Stimulated activated CD4-positive, alpha-beta T cell treated with anti-CD3 and anti-CD28 coated beads, Interleukin-15, amount 100 ng/mL, for 24 hours (primary cell): ENCODE results near the gene HTRA3.

Experiments
- DNase-seq: peaks from one replicate; pipeline ENCODE4 v3.0.0-alpha.2; 2020

The HTRA3 gene

DNA sequence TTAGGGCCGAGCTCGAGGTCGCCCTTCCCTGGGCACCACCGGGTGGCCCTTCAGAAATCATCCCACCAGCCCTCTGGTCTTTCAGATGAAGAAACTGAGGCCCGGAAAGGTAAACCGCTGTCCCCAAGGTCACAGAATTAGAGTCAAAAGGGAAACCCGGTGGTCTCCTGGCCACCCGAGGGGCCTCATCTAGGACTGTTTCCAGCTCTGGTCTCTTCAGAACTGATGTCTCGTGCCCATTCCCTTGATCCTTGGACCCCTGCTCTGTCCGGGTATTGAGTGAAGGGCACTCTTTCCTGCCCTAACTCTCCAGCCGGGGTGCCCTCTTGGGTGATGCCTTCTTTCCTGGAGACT is 841 bp downstream of the HTRA3 start:
- no peak for DNase-seq

DNA sequence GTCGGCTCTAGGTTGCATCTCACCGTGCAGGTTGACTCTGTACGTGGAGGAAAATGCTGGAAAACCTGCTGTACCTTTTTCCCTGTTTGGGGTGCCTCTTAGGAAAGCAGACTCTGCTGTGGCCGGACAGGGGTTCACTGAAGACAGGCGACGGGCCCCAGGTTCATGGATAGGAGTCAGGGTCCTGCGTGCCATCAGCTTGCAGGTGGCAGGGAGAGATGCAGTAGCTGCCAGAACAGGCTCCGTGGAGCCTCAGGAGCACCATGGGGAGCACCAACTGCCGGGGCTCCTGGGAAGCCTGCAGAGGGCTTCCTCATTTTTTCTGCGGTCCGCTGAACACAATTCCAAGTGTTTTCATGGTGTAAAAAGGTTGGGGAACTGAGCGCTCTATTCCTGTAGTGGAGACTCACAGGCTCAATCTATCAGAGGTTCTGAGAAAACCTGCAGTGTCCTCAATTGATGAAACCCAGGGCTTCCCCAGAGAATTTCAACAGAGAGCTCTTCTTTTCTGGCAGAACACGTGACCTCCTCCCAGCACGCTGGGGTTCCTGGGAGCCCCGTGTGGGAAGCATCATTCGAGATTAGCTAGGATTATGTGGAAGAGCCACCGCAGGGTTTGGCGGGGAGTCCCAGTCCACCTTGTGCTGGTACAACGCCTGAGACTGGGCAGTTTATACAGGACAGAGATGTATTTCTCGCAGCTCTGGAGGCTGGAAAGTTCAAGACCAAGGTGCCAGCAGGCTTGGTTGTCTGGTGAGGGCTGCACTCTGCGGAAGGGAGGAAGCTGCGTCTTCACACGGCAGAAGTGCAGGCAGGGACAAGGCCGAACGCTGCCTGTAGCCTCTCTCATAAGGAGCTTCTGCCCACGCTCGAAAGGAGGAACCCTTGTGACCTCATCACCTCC is 1.6 kb downstream of the HTRA3 start:
- DNase-seq: no peak

DNA sequence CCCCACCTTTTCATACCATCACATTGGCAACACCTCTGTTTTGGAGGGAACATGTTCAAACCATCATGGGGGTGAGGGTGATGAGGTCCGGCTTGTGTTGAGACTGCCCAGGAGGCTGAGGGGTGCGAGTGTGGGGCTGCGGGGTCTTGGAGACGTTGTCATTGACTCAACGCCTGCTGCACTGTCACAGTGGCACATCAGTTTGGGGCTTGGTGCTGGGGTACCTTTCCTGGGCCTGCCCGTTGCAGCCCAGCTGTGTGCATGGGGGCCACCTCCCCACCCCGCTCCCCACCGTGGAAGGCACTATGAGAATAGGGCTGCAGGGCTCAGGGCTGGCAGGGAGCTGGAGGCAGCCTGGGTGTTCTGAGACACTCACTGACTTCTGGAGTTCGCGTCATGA is 2.3 kb downstream of the HTRA3 start:
- DNase-seq: no peak

DNA sequence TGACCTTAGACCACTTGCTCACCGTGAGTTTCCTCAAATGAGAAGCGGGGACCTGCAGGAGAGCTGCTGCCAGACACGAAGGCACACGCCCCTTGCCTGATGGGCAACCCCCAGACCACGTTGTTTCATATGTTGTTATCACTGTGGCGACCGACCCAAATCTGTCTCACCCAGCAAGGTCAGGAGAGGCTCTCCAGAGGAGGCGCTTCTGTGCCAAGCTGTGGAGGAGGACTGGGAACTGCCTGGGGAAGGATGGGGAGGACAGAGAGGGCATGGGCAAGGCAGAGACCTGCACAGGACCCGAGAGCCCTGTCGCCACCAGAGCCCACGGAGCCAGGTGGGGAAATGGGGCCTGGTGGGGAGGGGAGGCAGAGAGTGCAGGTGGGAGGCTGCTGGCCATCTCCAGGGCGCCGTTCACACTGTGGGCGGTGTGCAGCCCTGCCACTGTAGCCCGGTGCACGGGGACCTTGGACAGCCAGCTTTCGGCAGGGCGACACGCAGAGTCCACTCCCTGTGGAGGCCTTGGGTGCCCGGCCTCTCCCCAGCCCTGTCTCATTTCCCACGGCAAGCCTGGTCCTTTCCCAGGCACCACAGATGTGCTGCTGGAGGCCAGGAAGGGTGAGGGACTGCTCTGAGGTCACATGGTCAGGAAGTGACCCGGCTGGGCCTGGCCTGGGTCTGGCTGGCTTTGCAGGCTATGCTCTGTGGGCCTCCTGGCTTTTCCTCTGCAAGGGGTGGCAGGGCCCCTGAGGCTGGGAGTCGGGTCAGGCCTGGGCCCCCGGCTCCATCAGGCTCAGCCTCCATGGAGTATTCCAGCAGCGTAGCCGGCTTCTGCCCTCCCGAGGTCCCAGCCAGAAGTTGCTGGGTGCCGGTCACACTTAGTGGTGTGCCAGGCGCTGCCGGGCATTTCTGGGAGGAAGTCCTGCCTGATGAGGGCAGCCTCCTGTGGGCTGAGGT is 3.2 kb downstream of the HTRA3 start:
- DNase-seq: no peak

DNA sequence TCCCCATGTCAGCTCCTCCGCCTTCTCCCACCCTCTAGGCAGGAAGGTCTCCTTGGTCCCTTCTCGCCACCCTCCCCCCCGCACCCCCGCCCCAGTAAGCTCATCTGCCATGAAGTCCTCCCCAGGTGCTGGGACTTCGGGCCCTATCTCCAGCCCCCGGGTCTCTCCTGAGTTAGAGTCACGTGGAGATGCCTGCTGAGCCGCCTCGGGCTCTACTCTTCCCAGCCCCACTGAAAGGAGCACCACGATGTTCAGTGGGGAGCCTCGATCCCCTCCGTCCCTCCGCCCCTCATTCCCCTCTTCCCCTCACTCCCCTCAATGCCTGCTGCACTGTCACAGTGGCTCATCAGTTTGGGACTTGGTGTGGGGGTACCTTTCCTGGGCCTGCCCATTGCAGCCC is 3.9 kb downstream of the HTRA3 start:
- DNase-seq: no peak

DNA sequence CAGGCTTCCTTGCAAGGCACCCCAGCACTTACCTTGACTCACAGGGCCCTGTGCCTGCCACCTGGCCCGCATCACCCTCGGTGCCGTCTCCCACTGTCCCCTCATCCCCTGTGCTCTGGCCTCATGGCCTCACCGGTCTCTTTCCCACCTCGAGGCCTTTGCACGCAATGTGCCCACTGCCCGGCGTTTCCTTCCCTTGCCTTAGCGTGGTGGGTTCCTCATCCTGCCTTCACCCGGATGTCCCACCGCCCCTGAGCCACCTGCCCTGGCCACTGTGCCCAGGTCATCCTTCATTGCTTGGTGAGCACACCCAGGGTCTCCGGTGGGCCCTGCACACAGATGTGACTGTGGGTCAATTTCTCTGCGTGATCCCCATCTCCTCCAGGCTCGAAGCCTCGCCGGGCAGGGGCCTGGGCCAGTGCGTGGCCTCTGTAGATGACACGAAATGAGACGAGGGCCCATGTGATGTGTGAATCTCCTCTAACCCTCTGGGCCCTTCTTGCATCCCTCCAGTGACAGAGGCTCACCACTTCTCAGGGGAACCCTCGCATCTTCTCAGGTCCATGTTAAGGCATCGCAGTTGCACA is 4.6 kb downstream of the HTRA3 start:
- no peak for DNase-seq

DNA sequence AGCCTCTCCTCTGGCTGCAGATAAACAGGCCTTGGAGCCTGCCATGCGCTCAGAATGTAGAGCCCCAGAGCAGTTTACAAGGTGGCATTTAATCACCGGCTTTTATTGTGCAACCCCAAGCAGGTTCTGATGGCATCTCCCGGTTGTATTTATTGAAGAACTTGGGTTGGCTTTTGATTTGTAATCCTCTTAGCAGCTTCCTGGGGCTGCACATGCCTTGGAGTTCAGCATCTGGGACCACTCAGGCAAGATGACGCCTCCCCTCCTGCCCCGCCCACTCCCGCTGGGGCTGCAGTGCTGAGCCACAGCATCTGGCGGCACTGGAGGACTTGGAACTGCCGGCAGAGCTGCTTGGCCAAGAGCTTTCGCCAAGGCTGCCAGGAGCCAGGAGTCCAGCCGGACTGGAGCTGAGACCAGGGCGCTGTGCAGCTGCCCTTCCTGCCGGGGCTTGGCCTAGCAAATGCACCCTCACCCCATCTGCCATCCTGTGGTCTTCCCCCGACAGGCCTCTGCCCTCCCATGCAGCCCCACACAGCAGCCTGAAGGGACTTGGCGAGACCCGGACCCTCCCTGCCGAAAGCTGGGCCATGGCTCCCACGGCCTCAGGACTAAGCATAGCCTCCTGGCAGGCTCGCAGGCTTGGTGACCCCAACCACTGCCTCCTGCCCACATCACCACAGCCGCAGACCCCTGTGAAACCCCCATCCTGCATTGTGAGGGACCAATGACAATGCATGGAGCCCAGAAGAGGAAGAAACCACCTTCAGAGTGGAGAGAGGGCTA is 5.4 kb downstream of the HTRA3 start:
- no peak for DNase-seq

DNA sequence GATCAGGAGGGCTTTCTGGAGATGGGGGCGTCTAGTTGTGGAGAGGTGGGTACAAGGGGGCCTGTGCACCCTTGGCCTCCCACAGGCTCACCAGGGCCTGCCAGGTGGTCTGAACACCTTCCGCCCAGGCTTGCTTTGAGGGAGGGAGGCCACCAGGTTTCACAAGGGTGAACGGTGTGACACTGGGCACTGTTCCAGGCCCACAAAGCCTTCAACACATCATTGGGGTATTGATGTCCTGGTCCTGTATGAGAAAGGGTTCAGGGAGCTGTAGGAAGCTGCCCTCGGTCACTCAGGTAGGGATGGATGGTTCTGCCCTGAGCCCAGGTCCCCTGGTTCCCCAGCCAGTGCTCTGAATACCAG is 6.0 kb downstream of the HTRA3 start:
- no peak for DNase-seq

DNA sequence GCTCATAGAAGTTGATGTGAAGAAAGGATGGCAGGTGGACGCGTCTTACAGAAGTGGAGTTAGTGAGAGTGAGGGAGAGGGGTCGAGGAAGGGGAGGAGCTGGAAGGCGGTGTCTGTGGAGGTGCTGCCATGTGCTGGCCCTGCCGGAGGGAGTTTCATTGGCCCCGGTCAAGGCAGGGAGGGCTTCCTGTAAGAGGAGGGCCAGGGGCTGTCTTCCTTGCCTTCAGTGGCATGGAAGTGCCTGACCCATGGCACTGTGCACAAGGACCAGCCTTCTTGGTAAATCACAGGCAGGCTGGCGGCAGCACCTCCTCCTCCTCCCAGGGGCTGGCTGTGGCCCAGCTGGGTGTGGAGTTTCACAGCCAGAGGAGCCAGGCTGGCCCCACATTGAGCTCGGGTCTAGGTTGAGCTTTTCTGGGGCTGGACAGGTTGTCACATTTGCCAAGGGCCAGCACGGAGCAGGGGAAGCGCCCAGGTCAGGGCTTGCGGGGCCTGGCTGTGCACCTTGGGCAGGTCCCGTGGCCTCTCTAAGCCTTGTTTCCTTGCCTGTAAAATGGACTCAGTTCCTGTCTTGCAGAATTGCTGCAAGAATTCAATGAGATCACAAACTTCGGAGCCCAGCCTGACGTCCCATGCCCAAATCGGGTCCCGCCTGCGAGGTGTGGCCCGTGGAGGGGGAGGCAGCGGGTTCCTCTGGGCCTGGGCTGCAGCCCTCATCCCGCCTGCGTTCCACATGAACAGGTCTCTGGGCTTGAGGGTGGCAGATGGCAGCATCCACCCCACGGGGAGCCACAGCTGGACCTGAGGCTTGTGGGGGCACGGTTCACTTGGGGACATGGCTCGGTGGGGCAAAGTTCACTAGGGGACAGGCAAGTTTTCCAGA is 7.0 kb downstream of the HTRA3 start:
- DNase-seq: no peak

DNA sequence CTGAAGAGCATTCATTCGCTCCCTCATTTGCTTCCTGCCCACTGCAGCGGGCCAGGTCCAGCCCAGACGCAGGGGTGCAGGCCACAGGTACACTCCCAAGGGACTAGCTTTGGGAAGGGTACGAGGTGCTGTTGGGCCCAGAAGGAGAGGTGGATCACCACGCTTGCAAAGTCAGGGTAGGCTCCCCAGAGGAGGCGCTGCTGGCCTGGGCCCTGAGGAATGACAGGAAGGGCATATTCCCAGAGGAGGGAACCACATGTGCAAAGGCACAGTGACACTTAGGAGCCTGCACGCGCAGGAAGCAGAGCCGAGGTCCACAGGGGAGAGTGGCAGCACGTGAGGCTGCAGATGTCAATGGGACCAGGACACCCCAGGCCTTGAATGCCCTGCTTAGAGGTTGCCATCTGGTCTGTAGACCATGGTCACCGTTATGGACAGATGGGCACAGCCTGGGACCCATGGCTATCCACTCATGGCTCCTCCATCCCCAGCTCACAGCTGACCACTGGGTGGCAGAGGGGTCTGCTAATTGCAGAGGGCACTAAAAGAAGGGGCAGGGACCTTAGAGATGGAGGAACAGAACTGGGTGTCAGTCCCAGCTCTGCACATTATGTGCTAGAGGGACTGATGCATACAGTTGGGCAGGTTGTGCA is 7.9 kb downstream of the HTRA3 start:
- DNase-seq: no peak

DNA sequence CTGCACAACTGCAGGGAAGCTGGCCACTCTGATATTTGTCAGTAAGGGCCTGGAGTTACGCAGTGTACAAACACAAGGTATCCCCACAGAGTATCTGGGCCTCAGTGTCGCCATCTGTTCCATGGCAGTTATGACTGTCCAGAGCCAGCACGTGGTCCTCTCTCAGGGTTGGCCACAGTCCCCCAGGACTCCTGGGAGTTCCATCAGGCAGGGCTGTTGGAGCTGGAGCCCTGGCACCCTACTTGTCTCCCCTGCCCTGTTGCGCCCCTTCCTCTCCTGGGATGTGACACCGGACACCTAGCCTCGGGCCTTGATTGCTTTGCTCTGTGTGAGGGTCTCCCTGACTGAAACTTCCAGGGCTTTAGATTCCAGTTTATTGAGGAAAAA is 8.4 kb downstream of the HTRA3 start:
- DNase-seq: no peak

DNA sequence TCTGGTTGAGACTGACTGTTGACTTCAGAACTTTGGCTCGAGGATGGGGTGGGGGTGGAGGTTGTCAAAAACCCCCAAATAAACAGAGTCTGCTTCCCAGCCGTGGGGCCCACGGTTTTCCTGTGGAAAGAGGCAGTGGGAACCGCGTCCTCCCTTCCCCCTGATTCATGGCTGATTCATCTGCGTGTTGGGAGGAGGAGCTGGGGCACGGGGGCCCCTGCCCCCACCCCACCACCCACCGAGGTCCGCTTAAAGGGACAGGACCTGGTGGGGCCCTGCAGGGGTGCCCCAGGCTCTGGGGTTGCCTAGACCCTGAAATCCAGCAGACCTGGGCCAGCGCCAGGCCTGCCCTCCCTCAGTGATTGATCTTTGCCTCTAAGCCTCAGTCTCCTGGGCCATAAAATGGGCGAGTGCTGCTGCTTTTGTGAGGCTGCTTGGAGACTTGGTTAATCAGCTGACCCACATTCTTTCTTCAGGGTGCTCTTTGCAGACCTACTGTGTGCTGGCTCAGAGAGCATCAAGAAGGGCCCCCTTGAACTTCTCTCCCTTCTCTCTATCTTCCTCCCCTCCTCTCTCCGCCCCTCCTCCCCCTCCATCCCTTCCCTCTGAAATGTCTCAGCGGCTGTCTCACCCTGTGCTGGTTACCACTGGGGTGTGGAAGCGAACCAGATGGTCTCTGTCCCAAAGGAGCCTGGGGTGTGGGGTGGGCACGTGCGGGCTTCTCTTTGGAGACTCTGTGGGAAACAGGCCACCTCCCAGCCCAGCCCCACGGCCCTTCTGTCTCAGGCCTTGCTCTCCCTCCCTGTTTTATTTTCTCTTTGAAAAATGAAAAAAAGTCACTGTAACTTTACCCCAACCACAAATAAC is 9.1 kb downstream of the HTRA3 start:
- DNase-seq: no peak

DNA sequence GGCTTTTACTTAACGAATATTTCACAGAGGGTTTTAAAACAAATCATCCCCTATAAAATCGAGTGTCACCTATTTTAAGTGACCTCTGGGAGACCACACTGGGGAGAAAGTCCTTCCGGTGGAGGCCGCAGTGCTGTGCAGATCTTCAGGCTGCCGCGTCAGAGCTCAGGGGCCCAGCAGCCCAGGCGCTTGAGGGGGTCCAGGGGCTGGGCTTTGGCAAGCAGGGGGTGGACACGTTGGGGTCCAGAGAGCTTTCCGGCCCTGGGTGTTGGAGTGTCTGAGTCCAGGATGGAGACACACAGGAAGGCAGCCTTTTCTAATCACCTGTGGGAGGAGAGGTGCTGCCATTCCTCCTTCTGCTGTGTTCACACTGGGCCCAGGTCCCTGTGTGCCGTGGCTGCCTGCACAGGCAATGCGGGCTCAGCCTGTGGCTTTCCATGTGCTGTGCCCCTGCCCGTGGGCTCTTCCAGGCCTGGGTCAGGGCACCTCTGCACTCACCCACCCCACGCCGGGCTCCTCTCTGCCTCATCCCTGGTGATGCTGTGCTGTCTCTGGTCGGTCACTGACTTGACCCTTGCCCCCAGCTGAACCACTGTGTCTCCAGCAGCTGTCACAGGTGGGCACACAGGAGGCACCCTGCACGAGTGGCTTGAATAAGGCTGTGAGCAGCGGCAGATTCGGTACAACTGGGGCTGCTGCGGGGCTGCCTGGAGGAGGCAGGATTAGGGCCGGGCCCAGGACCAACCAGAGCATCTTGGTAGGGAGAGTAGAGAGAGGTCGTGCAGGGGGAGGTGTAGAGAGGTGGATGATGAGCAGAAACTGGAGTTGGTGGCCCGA is 10.0 kb downstream of the HTRA3 start:
- DNase-seq: no peak

DNA sequence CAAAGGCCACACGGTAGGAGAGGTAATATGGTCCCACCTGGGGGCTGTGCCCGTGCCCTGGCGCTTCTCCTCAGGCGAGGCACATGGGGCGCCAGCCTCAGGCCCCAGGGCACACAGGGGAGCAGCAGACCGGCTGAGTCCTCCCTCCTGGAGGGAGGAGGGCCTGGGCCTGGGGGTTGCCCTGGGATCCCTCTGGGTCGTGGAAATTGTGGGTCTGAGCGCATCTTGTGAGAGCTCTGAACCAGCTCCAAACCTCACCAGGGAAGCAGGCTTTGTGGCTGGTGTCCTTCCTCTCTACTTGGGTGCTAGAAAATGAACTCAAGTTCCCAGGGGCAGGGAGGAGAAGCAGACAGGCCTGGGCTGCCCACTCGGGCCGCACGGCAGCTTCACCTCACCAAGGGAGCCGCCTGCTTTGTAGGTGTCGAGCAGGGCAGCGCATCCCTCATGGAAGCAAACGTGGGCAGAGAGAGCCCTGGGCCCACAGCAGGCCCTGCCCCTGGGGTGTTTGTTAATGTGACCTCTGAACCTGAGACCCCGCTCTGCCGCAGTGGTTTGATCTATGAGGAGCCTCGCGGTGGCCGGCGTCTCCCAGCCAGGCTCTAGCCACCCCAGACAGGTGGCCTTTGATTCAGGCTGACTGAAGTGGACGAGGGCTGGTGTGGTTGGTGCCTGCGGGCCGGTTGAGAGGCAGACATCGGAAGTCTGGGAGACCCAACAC is 10.8 kb downstream of the HTRA3 start:
- no peak for DNase-seq

DNA sequence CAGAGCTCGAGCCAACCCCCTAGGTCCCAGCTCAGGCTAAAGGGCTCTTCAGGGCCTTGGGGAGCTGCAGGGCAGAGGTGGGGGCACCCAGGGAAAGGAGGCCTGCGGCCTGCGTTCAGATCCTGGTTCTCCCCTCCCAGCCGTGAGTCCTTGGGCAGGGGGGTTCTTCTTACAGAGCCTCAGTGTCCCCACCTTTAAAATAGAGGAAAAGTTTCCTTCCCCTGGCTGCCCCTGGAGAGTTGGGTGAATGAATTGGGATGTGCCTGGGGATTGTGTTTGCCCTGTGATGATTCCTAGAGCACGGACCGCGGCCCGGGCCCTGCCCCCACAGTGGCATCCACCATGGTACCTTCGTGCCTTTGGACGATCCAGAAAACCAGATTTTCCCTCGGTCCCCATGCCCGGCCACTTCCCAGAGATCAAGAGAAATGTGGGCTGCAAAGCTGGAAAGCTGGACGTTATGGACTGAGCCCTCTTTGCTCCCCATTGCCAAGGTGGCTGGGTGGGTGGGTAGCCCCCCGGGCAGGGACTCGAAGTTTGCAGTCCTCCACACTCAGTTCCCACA is 11.4 kb downstream of the HTRA3 start:
- DNase-seq: no peak

DNA sequence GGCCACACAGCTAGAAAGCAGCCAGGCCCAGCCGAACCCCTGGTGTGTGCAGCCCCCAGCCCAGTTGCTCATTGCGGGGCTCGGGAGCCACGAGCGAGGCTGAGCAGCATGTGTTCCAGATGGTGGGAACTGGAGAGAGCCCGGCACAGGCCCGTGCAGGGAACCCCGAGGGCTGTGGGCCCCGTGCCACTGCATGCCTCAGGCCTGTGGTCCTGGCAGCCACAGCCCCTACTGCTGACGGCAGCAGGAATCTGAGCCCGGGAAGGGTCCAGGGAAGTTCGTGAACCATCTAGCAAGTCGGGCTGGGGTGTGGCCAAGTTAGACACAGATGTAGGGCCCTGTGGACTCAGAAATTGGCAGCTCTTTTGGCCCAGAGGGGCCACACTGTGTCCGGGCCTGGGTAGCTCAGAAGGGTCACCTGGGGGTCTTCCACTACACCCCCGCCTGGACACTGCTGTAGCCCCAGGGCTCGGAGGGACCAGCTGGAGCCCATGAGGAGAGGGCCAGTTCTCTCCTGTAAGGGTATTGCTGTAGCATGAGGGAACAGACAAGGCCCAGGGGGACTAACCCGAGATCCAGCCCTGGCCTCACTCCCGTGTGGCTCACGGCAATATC is 12.1 kb downstream of the HTRA3 start:
- no peak for DNase-seq

DNA sequence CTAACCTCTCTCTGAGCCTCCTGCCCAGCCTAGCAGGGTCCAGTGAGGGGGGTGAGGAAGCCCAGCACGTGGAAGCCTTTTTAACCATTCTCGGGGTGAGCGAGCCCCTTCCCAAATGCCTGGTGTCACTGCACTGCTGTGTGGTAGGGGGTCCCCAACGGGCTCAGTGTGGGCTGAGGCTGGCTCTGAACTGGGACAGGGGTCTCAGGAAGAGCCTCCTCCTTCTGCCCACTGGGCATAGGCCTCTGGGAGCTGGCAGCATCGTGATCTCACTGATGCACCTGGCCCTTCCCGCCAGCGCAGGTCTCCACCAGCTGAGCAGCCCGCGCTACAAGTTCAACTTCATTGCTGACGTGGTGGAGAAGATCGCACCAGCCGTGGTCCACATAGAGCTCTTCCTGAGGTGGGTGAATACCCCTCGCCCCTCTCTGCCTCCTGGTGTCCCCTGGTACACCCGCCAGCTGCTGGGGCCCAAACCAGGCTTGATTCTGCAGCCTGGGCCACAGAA is 12.6 kb downstream of the HTRA3 start:
- DNase-seq: no peak

DNA sequence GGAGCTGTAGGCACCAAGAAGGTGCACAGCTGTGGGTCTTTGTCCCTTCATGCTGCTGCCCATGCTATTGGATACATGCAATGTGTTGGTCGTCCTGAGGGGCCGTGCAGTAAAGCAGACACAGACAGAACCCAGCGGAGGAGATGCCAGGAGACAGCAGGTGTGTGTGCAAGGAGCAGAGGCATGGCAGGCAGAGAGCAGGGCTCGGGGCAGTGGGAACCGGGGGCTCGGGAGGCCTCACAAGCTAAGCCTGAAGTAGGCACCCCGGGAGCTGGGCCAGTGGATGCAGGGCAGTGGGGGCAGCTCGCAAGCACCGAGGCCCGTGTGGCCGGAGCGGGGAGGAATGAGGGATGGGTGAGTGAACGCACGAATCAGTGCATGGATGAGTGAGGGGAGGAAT is 13.2 kb downstream of the HTRA3 start:
- no peak for DNase-seq
